Ishikawa (cell line): Measurements from ENCODE around the gene OR2S2.

Source experiments
- CEBPB ChIP-seq: IDR thresholded peaks from 2 replicates; pipeline ENCODE4 v1.6.1; 2012
- CREB1 ChIP-seq: IDR thresholded peaks from 2 replicates; pipeline ENCODE4 v1.6.1; 2012; ENCODE audit warnings: low read depth
- EGR1 ChIP-seq: IDR thresholded peaks from 2 replicates; pipeline ENCODE4 v1.6.1; 2012
- EP300 ChIP-seq: IDR thresholded peaks from 2 replicates; pipeline ENCODE4 v1.6.1; 2012; ENCODE audit warnings: borderline replicate concordance
- FOXM1 ChIP-seq: IDR thresholded peaks from 2 replicates; pipeline ENCODE4 v1.6.1; 2012; ENCODE audit warnings: low read depth, borderline replicate concordance
- NFIC ChIP-seq: IDR thresholded peaks from 2 replicates; pipeline ENCODE4 v1.6.1; 2012
- RAD21 ChIP-seq: IDR thresholded peaks from 2 replicates; pipeline ENCODE4 v1.6.1; 2012; ENCODE audit warnings: low read depth
- TAF1 ChIP-seq: IDR thresholded peaks from 2 replicates; pipeline ENCODE4 v1.6.1; 2012; ENCODE audit warnings: low read depth, mild to moderate bottlenecking
- TCF12 ChIP-seq: IDR thresholded peaks from 2 replicates; pipeline ENCODE4 v1.6.1; 2012; ENCODE audit warnings: low read depth
- TEAD4 ChIP-seq: IDR thresholded peaks from 2 replicates; pipeline ENCODE4 v1.6.1; 2012
- YY1 ChIP-seq: IDR thresholded peaks from 2 replicates; pipeline ENCODE4 v1.6.1; 2012; ENCODE audit warnings: low read depth
- ZBTB7A ChIP-seq: IDR thresholded peaks from 2 replicates; pipeline ENCODE4 v1.6.1; 2012; ENCODE audit warnings: low read depth
- TF ChIP-seq, protein P1 (sequence below): IDR thresholded peaks from 2 replicates; pipeline ENCODE4 v1.6.1; 2012; ENCODE audit warnings: low read depth, mild to moderate bottlenecking
- TF ChIP-seq, protein P2 (sequence below): IDR thresholded peaks from 2 replicates; pipeline ENCODE4 v1.6.1; 2012
- TF ChIP-seq, protein P3 (sequence below): IDR thresholded peaks from 2 replicates; pipeline ENCODE4 v1.6.1; 2012

Gene OR2S2

DNA sequence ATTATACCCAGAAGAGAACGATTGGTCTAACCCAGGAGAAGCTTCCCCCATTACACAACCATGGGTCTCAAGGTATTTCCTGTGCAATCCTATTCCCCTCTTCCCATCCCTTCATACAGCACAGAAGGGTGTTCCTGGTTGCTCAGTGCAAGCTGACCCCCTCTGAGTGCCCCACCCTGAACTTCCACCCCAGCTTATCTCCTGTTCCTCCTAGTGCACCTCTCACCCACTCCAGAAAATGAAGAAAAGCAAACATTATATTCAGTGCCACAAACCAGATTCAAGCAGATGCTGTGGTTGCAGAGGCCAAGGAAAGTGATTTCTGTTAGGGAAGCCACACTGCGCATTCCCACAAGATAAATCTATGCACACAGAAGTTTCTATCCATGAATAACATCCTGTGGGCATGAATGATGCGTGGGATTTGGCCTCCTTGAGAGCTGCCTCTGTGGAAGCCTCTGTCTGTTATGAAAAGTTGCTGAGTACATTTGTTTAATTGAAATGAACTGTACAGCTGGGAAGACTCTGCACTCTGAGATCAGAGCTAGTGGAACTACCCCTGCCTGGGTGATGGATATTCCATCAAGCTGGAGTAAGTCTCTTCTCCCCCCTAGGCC lies 2.2 kb upstream of the OR2S2 start:
- TF ChIP-seq NFIC: no peak
- no peak for TF ChIP-seq ZBTB7A
- TF ChIP-seq CEBPB: no peak
- no peak for TF ChIP-seq FOXM1
- TF ChIP-seq, protein P1, sequence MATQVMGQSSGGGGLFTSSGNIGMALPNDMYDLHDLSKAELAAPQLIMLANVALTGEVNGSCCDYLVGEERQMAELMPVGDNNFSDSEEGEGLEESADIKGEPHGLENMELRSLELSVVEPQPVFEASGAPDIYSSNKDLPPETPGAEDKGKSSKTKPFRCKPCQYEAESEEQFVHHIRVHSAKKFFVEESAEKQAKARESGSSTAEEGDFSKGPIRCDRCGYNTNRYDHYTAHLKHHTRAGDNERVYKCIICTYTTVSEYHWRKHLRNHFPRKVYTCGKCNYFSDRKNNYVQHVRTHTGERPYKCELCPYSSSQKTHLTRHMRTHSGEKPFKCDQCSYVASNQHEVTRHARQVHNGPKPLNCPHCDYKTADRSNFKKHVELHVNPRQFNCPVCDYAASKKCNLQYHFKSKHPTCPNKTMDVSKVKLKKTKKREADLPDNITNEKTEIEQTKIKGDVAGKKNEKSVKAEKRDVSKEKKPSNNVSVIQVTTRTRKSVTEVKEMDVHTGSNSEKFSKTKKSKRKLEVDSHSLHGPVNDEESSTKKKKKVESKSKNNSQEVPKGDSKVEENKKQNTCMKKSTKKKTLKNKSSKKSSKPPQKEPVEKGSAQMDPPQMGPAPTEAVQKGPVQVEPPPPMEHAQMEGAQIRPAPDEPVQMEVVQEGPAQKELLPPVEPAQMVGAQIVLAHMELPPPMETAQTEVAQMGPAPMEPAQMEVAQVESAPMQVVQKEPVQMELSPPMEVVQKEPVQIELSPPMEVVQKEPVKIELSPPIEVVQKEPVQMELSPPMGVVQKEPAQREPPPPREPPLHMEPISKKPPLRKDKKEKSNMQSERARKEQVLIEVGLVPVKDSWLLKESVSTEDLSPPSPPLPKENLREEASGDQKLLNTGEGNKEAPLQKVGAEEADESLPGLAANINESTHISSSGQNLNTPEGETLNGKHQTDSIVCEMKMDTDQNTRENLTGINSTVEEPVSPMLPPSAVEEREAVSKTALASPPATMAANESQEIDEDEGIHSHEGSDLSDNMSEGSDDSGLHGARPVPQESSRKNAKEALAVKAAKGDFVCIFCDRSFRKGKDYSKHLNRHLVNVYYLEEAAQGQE: no peak
- TF ChIP-seq RAD21: no peak
- TF ChIP-seq EGR1: no peak
- TF ChIP-seq, protein P2, sequence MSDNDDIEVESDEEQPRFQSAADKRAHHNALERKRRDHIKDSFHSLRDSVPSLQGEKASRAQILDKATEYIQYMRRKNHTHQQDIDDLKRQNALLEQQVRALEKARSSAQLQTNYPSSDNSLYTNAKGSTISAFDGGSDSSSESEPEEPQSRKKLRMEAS: no peak
- TF ChIP-seq EP300: no peak
- TF ChIP-seq TCF12: no peak
- TF ChIP-seq TAF1: no peak

DNA sequence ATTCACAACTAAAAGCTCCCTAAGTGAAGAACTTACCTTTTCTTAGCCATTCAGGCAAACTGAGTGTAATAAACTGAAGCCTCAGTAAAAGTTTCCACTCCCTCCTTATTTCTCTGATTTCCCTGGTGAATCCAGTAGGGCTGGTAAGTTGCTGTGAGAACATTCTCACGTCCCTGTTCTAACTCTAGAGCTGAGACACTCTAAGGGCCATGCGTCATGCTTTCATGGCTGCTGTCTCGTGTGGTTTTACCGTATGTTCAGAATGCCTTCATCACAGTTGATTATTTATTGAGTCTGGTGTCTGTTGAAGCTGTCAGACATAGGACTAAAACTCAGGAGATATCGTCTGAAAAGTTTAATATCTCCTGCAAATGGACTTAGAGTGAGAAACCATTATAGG lies 1.3 kb downstream of the OR2S2 start:
- TF ChIP-seq FOXM1: no peak
- TF ChIP-seq YY1: no peak
- TF ChIP-seq, protein P2: no peak
- TF ChIP-seq, protein P1: no peak
- no peak for TF ChIP-seq TAF1
- TF ChIP-seq CREB1: no peak
- TF ChIP-seq RAD21: no peak
- no peak for TF ChIP-seq CEBPB
- no peak for TF ChIP-seq ZBTB7A
- TF ChIP-seq TEAD4: no peak
- no peak for TF ChIP-seq TCF12
- no peak for TF ChIP-seq EGR1
- TF ChIP-seq EP300: no peak

DNA sequence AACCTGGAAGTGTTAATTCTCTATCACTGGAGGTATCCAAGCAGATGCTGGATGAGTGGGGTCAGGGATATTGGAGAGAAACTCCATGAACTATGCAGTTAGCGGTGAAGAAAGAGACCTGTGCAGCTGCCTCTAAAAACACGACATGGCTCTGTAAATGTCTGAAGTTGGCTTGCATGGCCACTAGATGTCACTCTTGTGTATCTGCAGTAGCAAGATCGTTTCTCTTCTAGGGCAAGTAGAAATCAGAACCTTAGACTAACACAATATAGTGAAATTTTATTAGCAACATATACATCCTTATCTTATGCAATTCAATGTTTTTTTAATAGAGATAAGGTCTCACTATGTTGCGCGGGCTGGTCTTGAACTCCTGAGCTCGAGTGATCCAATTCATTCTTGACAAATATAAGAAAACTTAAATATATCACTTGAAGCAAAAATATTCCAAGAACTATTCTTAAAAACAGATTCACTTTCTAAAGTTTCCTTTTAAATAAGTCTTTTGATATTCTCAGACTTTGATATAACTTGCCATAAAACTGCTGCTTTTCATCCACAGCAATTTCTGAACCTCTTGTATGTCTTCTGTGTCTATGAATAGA lies 2.9 kb downstream of the OR2S2 start:
- TF ChIP-seq RAD21 (peak; percentile 89), FOXM1 (no peak), CEBPB (no peak), TAF1 (no peak)
- TF ChIP-seq, protein P1: no peak

DNA sequence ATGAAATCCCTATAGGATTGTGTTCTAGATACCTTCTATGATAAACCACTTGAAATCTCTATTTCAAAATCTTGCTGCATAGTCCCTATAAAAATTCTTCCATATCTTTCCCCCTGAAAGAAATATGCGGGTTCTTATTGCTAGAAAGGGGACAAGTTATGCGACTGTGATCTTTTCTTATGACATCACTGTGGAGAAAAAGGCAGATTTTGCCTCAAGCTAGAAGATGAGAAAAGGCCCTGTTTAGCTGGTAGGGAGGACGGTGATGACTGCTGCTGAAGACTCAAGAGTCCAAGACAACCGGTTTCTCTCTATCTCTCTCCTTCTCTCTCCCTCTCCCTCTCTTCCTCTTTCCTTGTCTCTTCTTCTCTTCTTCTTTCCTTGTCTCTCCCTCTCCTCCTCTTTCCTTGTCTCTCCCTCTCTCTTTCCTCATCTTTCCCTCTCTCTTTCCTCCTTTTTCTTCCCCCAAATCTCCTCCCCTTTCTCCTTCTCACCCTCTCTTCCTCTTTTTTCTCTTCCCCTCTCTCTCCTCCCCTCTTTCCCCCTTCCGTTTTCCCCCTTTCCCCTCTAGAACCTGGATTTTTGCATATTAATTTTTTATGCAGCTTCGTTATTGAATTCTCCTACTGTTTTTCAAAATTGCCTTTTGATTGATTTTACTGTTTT lies 5.3 kb downstream of the OR2S2 start:
- TF ChIP-seq TEAD4: no peak
- TF ChIP-seq, protein P2: no peak
- TF ChIP-seq FOXM1: no peak
- no peak for TF ChIP-seq TCF12
- no peak for TF ChIP-seq EGR1
- TF ChIP-seq TAF1: no peak
- no peak for TF ChIP-seq CEBPB
- no peak for TF ChIP-seq EP300
- TF ChIP-seq, protein P3, sequence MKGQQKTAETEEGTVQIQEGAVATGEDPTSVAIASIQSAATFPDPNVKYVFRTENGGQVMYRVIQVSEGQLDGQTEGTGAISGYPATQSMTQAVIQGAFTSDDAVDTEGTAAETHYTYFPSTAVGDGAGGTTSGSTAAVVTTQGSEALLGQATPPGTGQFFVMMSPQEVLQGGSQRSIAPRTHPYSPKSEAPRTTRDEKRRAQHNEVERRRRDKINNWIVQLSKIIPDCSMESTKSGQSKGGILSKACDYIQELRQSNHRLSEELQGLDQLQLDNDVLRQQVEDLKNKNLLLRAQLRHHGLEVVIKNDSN: no peak
